Stimulated activated CD4-positive, alpha-beta T cell treated with anti-CD3 and anti-CD28 coated beads, TNF-alpha, amount 100 ng/mL, for 24 hours (primary cell): Measurements from ENCODE around the gene IQCN.

Source experiments
- DNase-seq, 3 experiments: peaks; one replicate each; pipeline ENCODE4 v3.0.0-alpha.2; 2020; ENCODE audit warnings: low read depth in 3 of 3

Gene IQCN

GRCh38 chr19:18231775-18232174, 42.5 kb downstream of the IQCN start:
- no peak for DNase-seq

DNA sequence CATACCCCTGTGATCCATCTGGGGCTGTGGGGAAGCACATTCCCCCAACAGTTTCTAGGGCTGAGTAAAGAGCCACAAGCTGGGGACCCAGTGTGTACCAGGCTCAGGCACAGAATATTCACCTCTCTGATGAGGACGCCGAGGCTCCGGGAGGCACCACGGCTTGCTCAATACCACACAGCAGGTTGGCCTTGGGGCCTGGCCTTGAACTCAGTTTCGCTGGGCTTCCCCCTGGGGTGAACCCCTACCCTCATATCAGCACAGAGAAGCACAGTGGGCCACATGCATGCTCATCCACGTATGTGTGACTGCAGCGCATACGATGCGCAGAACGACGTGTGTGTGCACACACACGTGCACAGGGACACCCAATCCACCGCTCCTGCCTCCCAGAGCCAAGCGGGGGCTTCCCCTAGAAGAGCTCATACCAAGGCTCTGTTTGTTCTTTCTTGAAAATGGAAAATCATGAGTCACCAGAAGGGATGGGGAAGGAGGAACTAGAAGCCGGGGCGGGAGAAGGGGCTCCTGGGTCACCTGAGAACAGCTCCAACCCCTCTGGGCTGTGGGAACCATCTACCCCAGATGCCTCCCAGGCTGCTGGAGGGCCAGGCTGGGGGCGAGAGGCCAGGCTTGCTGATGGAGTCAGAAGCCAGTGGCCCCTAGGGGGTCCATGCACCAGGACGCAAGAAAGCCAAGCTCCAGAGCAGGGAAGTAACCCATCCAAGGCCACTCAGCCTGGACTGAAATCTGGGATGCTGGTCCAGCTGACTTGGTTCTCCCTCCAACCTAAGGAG, 43.1 kb downstream of the IQCN start:
- no peak for DNase-seq

GRCh38 chr19:18229915-18230314, 44.3 kb downstream of the IQCN start:
- DNase-seq: no peak

DNA sequence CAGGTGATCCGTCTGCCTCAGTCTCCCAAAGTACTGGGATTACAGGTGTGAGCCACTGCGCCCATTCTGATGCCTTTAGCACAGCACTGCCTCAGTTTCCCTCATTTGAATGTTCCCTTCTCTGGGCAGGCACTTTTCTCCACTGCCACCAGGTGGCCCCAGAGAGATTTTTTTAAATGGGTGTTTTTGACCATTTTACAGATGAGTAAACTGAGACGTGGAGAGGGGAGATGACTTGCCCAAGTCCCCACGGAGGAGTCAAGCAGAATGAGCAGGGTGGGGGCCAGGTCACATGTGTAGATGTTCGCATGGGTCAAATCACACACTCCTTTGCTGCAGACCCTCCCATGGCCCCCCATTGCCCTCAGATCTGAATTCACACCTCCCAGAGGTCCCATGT, 44.8 kb downstream of the IQCN start:
- DNase-seq: no peak

DNA sequence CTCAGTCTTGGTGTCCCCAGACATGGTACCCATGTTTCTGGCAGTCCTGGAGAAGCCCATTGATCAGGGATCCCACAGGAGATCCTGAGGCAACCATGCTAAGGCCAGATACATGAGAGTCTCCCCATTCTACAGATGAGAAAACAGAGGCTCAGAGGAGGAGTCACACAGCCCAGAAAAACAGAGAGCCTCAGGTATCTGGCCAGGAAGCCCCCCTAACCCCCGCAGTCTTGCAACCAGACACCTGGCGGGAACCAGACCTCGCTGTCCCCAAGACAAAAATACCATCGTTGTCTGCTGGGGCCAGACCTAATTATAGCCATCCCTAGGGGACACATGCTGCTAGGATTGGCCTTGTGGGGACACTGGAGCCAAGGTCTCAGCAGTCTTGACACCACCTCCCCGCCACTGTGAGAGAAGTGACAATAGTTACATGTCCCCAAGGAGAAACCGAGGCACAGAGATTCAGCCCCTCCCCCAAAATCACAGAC, 46.4 kb downstream of the IQCN start:
- no peak for DNase-seq

GRCh38 chr19:18226956-18227780, 47.1 kb downstream of the IQCN start:
- DNase-seq: no peak

DNA sequence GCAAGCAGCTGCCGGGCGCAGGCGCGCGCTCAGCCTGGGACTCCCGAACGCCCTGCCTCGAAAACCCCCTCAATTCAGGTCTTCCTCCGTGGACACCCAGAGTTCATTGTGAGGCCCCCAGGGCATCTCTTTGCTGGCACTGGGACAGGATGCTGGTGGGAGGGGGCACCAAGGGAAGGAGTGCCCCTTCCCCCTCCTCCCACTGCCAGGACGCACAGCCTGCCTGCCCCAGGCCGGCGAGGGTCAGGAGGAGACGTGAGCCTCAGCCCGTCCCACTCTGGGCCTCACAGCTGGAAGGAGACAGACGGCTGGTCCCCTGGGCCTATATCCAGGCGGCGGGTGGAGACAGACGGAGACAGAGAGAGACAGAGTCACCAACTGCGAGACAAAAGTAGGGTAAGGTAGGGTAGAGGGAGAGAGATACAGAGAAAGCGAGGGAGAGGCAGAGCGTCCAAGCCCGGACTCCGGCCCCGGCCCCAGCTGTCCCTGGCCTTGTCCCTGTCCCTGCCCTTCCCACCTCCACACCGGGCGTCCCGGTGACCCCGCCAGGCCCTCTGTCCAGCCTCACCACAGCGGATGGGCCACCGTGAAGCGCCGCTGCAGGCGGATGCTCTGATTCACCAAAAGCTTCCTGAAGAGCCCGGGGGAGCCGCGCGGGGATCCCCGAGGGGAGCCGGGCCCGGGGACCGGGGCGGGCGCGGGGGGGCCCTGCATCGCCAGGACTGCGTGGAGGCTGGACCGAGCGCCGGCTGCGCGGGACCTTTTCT, 48.4 kb downstream of the IQCN start, which contains the start of gene PDE4C:
TSS of gene PDE4C (minus strand) at position 737 of the 767 bp plus-strand sequence. CDS start at position 714, 23 bp downstream.
- DNase-seq: no peak

GRCh38 chr19:18225355-18225701, 48.9 kb downstream of the IQCN start:
- no peak for DNase-seq

- peak; percentile 81 to 95 (median 85) for DNase-seq
Measured at GRCh38 chr19:18224525-18225354, 49.5 kb downstream of the IQCN start.

GRCh38 chr19:18223860-18224524, 50.3 kb downstream of the IQCN start:
- peak in 1 of 3 experiments; percentile 42 for DNase-seq

DNA sequence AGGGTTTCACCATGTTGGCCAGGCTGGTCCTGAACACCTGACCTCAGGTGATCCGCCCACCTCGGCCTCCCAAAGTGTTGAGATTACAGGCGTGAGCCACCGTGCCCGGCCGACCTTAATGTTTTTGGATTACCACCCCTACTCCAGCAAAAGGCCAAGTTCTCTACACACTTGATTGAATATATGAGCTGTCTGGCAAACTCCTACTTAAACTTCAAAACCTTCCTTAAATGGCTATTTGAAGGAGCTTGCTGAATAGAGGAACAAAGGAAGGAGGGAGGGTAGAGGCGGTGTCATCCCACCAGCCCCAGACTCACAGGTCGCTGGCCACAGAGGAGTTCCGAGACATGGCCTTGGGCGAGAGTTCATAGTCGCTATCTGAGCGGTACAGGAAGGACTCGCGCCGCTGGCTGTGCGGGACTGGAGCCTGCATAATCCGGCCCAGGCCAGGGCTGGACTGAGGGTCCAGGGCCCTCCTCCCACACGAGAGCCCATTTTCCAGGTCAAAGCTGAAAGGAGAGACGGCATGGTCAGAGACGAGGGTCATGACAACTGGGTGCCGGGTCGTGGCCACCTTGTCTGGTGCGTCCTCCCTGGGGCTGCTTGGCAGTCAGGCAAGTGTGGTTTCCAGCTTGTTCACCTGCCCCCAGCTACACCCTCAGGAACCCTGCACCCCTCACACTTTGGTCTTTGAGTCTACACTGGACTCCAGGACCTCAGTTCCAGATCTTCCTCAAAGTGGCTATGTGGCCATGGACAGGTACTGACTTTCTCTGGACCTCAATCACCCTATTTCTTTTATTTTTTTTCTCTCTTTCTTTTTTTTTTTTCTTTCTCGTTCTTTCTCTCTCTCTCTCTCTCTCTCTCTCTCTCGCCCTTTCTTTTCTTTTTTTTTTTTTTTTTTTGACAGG, 52.2 kb downstream of the IQCN start:
- no peak for DNase-seq

DNA sequence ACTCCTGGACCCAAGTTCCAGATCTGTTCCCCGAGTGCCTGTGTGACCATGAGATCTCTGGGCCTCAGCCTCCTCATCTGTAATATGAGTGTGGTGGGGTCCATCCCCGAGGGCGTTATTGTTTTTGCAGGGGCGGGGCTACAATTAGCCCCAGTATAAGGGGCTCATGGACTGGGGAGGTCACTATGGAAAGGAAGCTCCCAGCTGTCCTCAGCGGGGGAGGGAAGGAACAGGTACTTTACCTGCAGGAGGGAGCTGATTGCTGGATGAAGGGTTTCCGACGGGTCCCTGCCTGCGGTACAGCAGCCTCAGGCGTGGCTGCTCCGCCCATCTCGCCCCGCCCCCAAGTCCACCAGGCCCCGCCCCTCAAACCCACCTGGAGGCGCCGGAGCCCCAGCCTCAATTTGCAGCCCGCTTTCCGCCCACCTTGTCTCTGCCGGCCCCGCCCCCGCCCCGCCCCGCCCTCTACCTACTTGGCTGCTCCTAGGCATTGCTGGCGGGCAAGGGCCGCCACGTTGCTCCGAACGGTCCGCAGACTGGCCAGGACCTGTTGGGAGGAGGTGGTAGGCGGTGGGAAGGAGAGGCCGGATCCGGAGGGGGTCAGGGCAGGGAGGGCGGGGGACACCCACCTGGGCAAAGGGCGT, 53.5 kb downstream of the IQCN start:
- no peak for DNase-seq

GRCh38 chr19:18219911-18220631, 54.2 kb downstream of the IQCN start:
- DNase-seq: no peak

GRCh38 chr19:18218600-18218999, 55.7 kb downstream of the IQCN start:
- no peak for DNase-seq

- no peak for DNase-seq
Measured at GRCh38 chr19:18218159-18218558, 56.1 kb downstream of the IQCN start.

DNA sequence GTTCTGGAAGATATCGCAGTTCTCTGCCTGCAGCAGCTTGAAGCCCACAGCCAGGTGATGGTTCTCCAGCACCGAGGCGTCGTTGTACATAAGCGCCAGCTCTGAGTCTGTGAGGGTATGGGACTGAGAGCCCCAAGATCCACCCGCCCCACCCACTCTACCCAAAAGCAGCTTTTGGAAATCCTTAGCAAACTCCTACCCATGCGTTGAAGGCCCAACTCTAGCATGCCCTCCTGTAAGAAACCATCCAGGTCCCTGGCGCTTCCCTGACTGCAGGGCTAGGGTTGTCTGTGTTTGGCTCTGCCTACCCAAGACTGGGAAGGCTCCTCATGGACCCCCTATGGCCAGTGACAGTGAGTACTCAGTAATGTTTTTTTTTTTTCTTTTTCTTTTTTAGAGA, 57.5 kb downstream of the IQCN start:
- no peak for DNase-seq

DNA sequence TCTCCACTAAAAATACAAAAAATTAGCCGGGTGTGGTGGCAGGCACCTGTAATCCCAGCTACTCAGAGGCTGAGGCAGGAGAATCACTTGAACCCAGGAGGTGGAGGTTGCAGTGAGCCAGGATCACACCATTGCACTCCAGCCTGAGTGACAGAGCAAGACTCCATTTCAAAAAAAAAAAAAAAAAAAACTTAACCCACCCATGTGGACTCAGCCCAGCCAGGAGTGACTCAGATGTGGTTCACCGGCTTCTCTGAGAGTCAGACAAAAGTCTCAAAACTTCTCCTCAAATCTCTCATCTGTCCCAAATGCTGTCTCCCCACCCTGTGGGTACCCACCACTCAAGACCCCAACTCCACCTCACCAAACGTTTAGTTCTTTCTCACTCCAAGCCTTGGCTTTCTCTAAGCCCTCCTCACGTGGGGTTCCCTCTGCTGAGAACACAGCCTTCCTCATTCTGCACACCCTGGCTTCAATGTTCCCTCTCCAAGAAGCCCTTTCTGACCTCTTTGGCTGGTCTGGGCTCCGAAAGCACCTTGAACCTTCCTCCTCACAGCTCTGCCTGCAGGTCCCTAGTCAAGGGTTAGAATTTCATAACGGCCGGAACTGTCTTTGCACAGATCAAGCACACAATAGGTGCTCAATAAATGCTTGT, 59.3 kb downstream of the IQCN start:
- DNase-seq: no peak

DNA sequence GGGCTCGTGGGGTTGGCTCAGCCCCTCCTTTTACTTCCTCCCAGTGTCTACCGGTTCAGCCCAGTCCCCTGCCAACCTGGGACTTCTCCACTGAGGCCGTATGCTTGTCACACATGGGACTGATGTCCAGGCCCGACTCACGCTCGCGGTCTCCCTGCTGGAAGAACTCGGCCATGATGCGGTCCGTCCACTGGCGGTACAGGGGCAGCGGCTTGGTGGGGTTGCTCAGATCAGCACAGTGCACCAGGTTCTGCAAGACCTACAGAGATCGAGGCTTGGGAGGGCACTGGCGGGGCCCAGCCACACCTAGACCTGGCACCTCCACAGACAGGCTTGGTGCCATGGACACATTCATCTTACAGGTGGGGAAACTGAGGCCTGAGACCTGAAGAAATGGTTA, 62.6 kb downstream of the IQCN start:
- DNase-seq: no peak
